OCI-LY3 (cell line): ENCODE data around the gene RSKR.

Experiments
- H2AFZ ChIP-seq: fragments of 200-600, 300-600 bp; shearing (Covaris generic); 2 replicates; pipeline ENCODE4 v1.6.0; 2014; ENCODE audit warnings: antibody characterized with exemption, low read depth, low read length
- H3K27ac ChIP-seq: fragments of 200-600, 300-600 bp; sonication (generic); 2 replicates; pipeline ENCODE4 v1.5.1; 2014; ENCODE audit warnings: mild to moderate bottlenecking, low read length, moderate library complexity, mixed read lengths
- H3K27me3 ChIP-seq: fragments of 200-600, 300-600 bp; sonication (generic); 2 replicates; pipeline ENCODE4 v1.6.1; 2014; ENCODE audit warnings: low read depth, low read length, mixed read lengths
- H3K36me3 ChIP-seq: fragments of 200-600, 300-600 bp; sonication (generic); replicated peaks from 2 replicates; pipeline ENCODE3; 2014; ENCODE audit warnings: low read depth, low read length, mixed read lengths
- H3K4me1 ChIP-seq: fragments of 300-600, 200-600 bp; sonication (generic); 2 replicates; pipeline ENCODE4 v1.6.1; 2014; ENCODE audit warnings: low read length, mixed read lengths
- H3K4me2 ChIP-seq: fragments of 200-600, 300-600 bp; sonication (generic); 2 replicates; pipeline ENCODE4 v1.6.1; 2014; ENCODE audit warnings: low read length, mixed read lengths
- H3K4me3 ChIP-seq: fragments of 300-600, 200-600 bp; sonication (generic); 2 replicates; pipeline ENCODE4 v1.5.1; 2014; ENCODE audit warnings: antibody characterized with exemption, mild to moderate bottlenecking, low read length, moderate library complexity
- H3K79me2 ChIP-seq: fragments of 300-600, 200-600 bp; shearing (Covaris generic); 2 replicates; pipeline ENCODE4 v1.6.1; 2014; ENCODE audit warnings: mild to moderate bottlenecking, low read length, mixed read lengths
- H3K9ac ChIP-seq: fragments of 300-600, 200-600 bp; shearing (Covaris generic); 2 replicates; pipeline ENCODE4 v1.6.0; 2014; ENCODE audit warnings: mild to moderate bottlenecking, low read length, moderate library complexity
- H3K9me3 ChIP-seq: fragments of 200-600, 300-600 bp; shearing (Covaris generic); 2 replicates; pipeline ENCODE4 v1.6.1; 2014; ENCODE audit warnings: low read length, mixed read lengths; ENCODE audit not compliant: insufficient read depth
- H4K20me1 ChIP-seq: fragments of 200-600, 300-600 bp; sonication (generic); 2 replicates; pipeline ENCODE4 v1.6.1; 2016; ENCODE audit warnings: low read length, mixed read lengths; ENCODE audit not compliant: insufficient read depth
- CTCF ChIP-seq: fragments of 200-600, 300-600 bp; sonication (generic); IDR thresholded peaks from 2 replicates; pipeline ENCODE4 v1.5.1; 2014; ENCODE audit warnings: antibody characterized with exemption, low read length, low read depth
- EZH2phosphoT487 ChIP-seq: fragments of 200-600 bp; shearing (Covaris generic); IDR thresholded peaks from 2 replicates; pipeline ENCODE4 v1.6.1; 2018; ENCODE audit warnings: antibody characterized with exemption, mixed run types, low read depth

Gene RSKR

GRCh38 chr17:28643983-28644786, 30.2 kb upstream of the RSKR start:
- Histone ChIP-seq H3K36me3 (peaks cover 36% of the 10 kb centered on the region), H3K9me3 (no peaks in the 10 kb centered on the region), H3K4me2 (peak overlapping the region; percentile 87), H4K20me1 (peaks cover 5% of the 10 kb centered on the region; the same call in 1 of the 2 replicates), H3K27me3 (no peaks in the 10 kb centered on the region), H3K9ac (peak overlapping the region; percentile 93), H3K79me2 (peaks cover 28% of the 10 kb centered on the region), H3K27ac (peak overlapping the region; percentile 57), H2AFZ (no peak overlapping the region), H3K4me1 (peaks cover 24% of the 10 kb centered on the region), H3K4me3 (peak overlapping the region; percentile 93)
- TF ChIP-seq EZH2phosphoT487 (no peak), CTCF (peak; percentile 36)

GRCh38 chr17:28641579-28641978, 27.6 kb upstream of the RSKR start:
- Histone ChIP-seq H3K4me2 (no peak overlapping the region), H3K79me2 (peaks cover 31% of the 10 kb centered on the region), H3K27me3 (no peaks in the 10 kb centered on the region), H3K4me3 (no peak overlapping the region), H3K4me1 (peaks cover 18% of the 10 kb centered on the region), H3K27ac (no peak overlapping the region), H2AFZ (no peak overlapping the region), H4K20me1 (peaks cover 5% of the 10 kb centered on the region; the same call in 1 of the 2 replicates), H3K9ac (no peak overlapping the region), H3K36me3 (peaks cover 59% of the 10 kb centered on the region), H3K9me3 (no peaks in the 10 kb centered on the region)
- TF ChIP-seq CTCF (no peak), EZH2phosphoT487 (no peak)

GRCh38 chr17:28635506-28635905, 21.5 kb upstream of the RSKR start:
- no peak for TF ChIP-seq CTCF
- no peak for TF ChIP-seq EZH2phosphoT487
- Histone ChIP-seq H3K27ac (no peak overlapping the region), H3K4me1 (no peaks in the 10 kb centered on the region), H2AFZ (no peak overlapping the region), H4K20me1 (peaks cover 14% of the 10 kb centered on the region), H3K4me3 (no peak overlapping the region), H3K9ac (no peak overlapping the region), H3K79me2 (peaks cover 28% of the 10 kb centered on the region), H3K4me2 (no peak overlapping the region), H3K9me3 (no peaks in the 10 kb centered on the region), H3K27me3 (no peaks in the 10 kb centered on the region), H3K36me3 (peaks cover 92% of the 10 kb centered on the region)

- Histone ChIP-seq H3K36me3 (peaks cover 85% of the 10 kb centered on the region), H3K4me3 (no peak overlapping the region), H3K27me3 (no peaks in the 10 kb centered on the region), H3K27ac (no peak overlapping the region), H3K9me3 (no peaks in the 10 kb centered on the region), H3K9ac (no peak overlapping the region), H3K4me1 (no peaks in the 10 kb centered on the region), H4K20me1 (peaks cover 14% of the 10 kb centered on the region), H2AFZ (no peak overlapping the region), H3K79me2 (peaks cover 28% of the 10 kb centered on the region), H3K4me2 (no peak overlapping the region)
- TF ChIP-seq CTCF (no peak), EZH2phosphoT487 (no peak)
Observed at GRCh38 chr17:28634206-28634865, 20.4 kb upstream of the RSKR start.
